H9 (cell line): ENCODE results near the gene TTR. TPM values are rescaled to one million over a fixed set of nuclear protein-coding genes. Genes with fewer than 3 reads are reported as not detected.

ENCODE experiments used
- DNase-seq: peaks from one replicate; pipeline ENCODE4 v3.0.0-alpha.2; 2017
- H2AFZ ChIP-seq: one replicate; pipeline ENCODE4 v1.6.1; 2013; ENCODE audit warnings: mild to moderate bottlenecking, low read length, control low read depth, moderate library complexity
- H2AK5ac ChIP-seq: 2 replicates; pipeline ENCODE4 v1.6.1; 2013; ENCODE audit warnings: low read length, control low read depth, mixed read lengths; ENCODE audit not compliant: insufficient read length
- H2BK120ac ChIP-seq: one replicate; pipeline ENCODE4 v1.6.1; 2013; ENCODE audit warnings: low read depth, mild to moderate bottlenecking, low read length, control low read depth, inconsistent platforms; ENCODE audit not compliant: poor library complexity, severe bottlenecking
- H2BK12ac ChIP-seq: 2 replicates; pipeline ENCODE4 v1.6.1; 2013; ENCODE audit warnings: low read length, control low read depth, mixed read lengths, low read depth; ENCODE audit not compliant: insufficient read length
- H2BK15ac ChIP-seq: 2 replicates; pipeline ENCODE4 v1.6.1; 2013; ENCODE audit warnings: low read depth, low read length, control low read depth
- H2BK20ac ChIP-seq: one replicate; pipeline ENCODE4 v1.6.1; 2013; ENCODE audit warnings: low read depth, mild to moderate bottlenecking, low read length, control low read depth, inconsistent platforms; ENCODE audit not compliant: poor library complexity, severe bottlenecking
- H2BK5ac ChIP-seq: 2 replicates; pipeline ENCODE4 v1.6.1; 2013; ENCODE audit warnings: low read length, control low read depth, mixed read lengths; ENCODE audit not compliant: insufficient read length
- H3K14ac ChIP-seq: 2 replicates; pipeline ENCODE4 v1.6.1; 2013; ENCODE audit warnings: low read length, control low read depth; ENCODE audit not compliant: insufficient read depth
- H3K18ac ChIP-seq: 2 replicates; pipeline ENCODE4 v1.6.1; 2013; ENCODE audit warnings: low read depth, mild to moderate bottlenecking, mixed read lengths, low read length, control low read depth; ENCODE audit not compliant: insufficient read length
- H3K23ac ChIP-seq: 2 replicates; pipeline ENCODE4 v1.6.1; 2013; ENCODE audit warnings: low read length, control low read depth, mixed read lengths, low read depth; ENCODE audit not compliant: insufficient read length
- H3K23me2 ChIP-seq: 2 replicates; pipeline ENCODE4 v1.6.1; 2013; ENCODE audit warnings: low read depth, mild to moderate bottlenecking, mixed read lengths, low read length, control low read depth; ENCODE audit not compliant: insufficient read length, poor library complexity, severe bottlenecking
- H3K27ac ChIP-seq: 2 replicates; pipeline ENCODE4 v1.5.1; 2013; ENCODE audit warnings: low read length, control low read depth, mixed read lengths, low read depth; ENCODE audit not compliant: insufficient read length
- H3K27me3 ChIP-seq: 2 replicates; pipeline ENCODE4 v1.6.1; 2013; ENCODE audit warnings: low read length, control low read depth, inconsistent platforms; ENCODE audit not compliant: insufficient read depth
- H3K4ac ChIP-seq: 2 replicates; pipeline ENCODE4 v1.6.1; 2013; ENCODE audit warnings: low read depth, mild to moderate bottlenecking, control low read depth, inconsistent platforms, low read length, moderate library complexity
- H3K4me1 ChIP-seq: 2 replicates; pipeline ENCODE4 v1.6.1; 2013; ENCODE audit warnings: low read length, control low read depth, inconsistent platforms; ENCODE audit not compliant: insufficient read depth
- H3K4me2 ChIP-seq: 2 replicates; pipeline ENCODE4 v1.6.1; 2013; ENCODE audit warnings: low read length, control low read depth, mixed read lengths; ENCODE audit not compliant: insufficient read length, insufficient read depth
- H3K56ac ChIP-seq: 2 replicates; pipeline ENCODE4 v1.6.1; 2013; ENCODE audit warnings: low read depth, mild to moderate bottlenecking, mixed read lengths, low read length, control low read depth; ENCODE audit not compliant: insufficient read length
- H3K79me1 ChIP-seq: 2 replicates; pipeline ENCODE4 v1.6.1; 2013; ENCODE audit warnings: low read depth, mild to moderate bottlenecking, moderate library complexity, low read length, control low read depth, inconsistent platforms; ENCODE audit not compliant: insufficient read depth, poor library complexity, severe bottlenecking
- H3K79me2 ChIP-seq: 2 replicates; pipeline ENCODE4 v1.6.1; 2013; ENCODE audit warnings: low read length, control low read depth, inconsistent platforms; ENCODE audit not compliant: insufficient read depth
- H3K9ac ChIP-seq: 2 replicates; pipeline ENCODE4 v1.6.1; 2013; ENCODE audit warnings: low read length, control low read depth, mixed read lengths; ENCODE audit not compliant: insufficient read length; ENCODE audit errors: extremely low read depth
- H3K9me3 ChIP-seq: one replicate; pipeline ENCODE4 v1.6.1; 2013; ENCODE audit warnings: low read depth, low read length, inconsistent platforms; ENCODE audit not compliant: control insufficient read depth
- H3T11ph ChIP-seq: one replicate; pipeline ENCODE4 v1.6.1; 2013; ENCODE audit warnings: mild to moderate bottlenecking, low read length, control low read depth, inconsistent platforms
- H4K20me1 ChIP-seq: one replicate; pipeline ENCODE4 v1.6.1; 2013; ENCODE audit not compliant: control insufficient read depth, insufficient read length, insufficient read depth
- H4K5ac ChIP-seq: 2 replicates; pipeline ENCODE4 v1.6.1; 2013; ENCODE audit warnings: low read depth, mild to moderate bottlenecking, mixed read lengths, low read length, control low read depth; ENCODE audit not compliant: insufficient read length
- H4K8ac ChIP-seq: replicated peaks from 2 replicates; pipeline ENCODE4 v1.6.1; 2013; ENCODE audit warnings: low read length, control low read depth, mixed read lengths, low read depth; ENCODE audit not compliant: insufficient read length
- H4K91ac ChIP-seq: 2 replicates; pipeline ENCODE4 v1.6.1; 2013; ENCODE audit warnings: low read depth, mild to moderate bottlenecking, moderate library complexity, mixed read lengths, low read length, control low read depth; ENCODE audit not compliant: insufficient read length
- H3K27ac Mint-ChIP-seq, 3 experiments: 2 replicates in 2 of 3; 3 replicates in 1 of 3; pipeline ENCODE4 v1.8.0; 2020 to 2021; ENCODE audit warnings: mixed read lengths in 3 of 3, mild to moderate bottlenecking in 1 of 3, moderate library complexity in 1 of 3
- H3K27me3 Mint-ChIP-seq: 2 replicates; pipeline ENCODE4 v1.8.0; 2021; ENCODE audit warnings: low read depth, mild to moderate bottlenecking, moderate library complexity, mixed read lengths
- H3K36me3 Mint-ChIP-seq, 3 experiments: 2 replicates in 2 of 3; 3 replicates in 1 of 3; pipeline ENCODE4 v1.8.0; 2020 to 2021; ENCODE audit warnings: low read depth in 3 of 3, mixed read lengths in 3 of 3; ENCODE audit not compliant: insufficient read depth in 1 of 3
- H3K4me1 Mint-ChIP-seq, 2 experiments: 2 replicates each; pipeline ENCODE4 v1.8.0; 2020; ENCODE audit warnings: mixed read lengths in 2 of 2
- H3K4me3 Mint-ChIP-seq, 2 experiments: 2 replicates in 1 of 2; 3 replicates in 1 of 2; pipeline ENCODE4 v1.8.0; 2020 to 2021; ENCODE audit warnings: mild to moderate bottlenecking in 2 of 2, mixed read lengths in 2 of 2, moderate library complexity in 1 of 2
- H3K9me3 Mint-ChIP-seq, 2 experiments: 2 replicates in 1 of 2; 3 replicates in 1 of 2; pipeline ENCODE4 v1.8.0; 2020; ENCODE audit warnings: mild to moderate bottlenecking in 2 of 2, mixed read lengths in 2 of 2, moderate library complexity in 1 of 2
- CTCF ChIP-seq: fragments of 200-600 bp; sonication (generic); conservative IDR thresholded peaks from 3 replicates; pipeline ENCODE4 v1.8.0; 2021; ENCODE audit warnings: antibody characterized with exemption, mild to moderate bottlenecking
- WGBS: extraction: QIAGEN DNeasy Blood & Tissue Kit; methylation state at CpG from one replicate; pipeline ENCODE4 v1.1.7; 2013; ENCODE audit warnings: missing lambda C conversion rate, low lambda C conversion rate, mixed read lengths; ENCODE audit not compliant: insufficient read length; ENCODE audit errors: extremely low coverage; 5-methylcytosine and 5-hydroxymethylcytosine counted together
- total RNA-seq: library from RNA; stranded (reverse); gene quantifications from 2 replicates; pipeline ENCODE4 v1.2.1, GENCODE V29; 2021

The TTR gene
- total RNA-seq, 1 experiment from 2014 or later: not detected

DNA sequence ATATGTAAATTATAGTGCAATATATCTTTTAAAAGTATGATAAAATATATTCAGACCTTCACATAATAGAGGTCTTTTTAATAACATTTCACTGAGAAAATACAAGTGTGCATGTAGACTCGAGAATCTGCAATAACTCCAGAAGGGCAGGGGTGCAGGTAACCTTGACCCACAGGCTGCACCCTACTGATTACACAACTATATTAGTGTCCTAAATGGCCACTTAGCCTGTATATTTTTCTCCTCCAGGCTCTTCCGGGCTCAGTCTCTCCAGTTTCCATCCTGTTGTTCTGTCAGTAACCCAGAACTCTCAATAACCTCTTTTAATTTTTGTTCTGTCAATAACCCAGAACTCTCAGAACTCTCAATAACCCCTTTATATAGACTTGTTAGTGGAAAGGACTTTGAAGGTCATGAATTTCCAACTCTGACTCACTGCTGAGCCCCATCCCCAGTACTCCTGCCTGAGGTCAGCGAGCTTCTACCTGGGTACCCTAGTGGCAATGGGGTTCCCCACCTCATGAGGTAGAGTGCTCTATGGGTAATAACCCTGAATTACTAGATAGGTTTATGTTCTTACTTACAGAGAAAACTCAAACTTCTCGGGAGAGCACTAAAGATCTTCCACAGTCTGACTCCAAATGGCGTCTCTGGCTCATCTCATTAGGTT is 8.4 kb upstream of the TTR start:
- no CpG with 5 or more reads among the region's 5 CpGs for WGBS
- H4K5ac ChIP-seq: no peak overlapping the region
- H3K79me2 ChIP-seq: no peaks in the 10 kb centered on the region
- H3K23me2 ChIP-seq: no peaks in the 10 kb centered on the region
- Mint-ChIP-seq H3K27ac (no peak overlapping the region), H3K36me3 (no peaks in the 10 kb centered on the region), H3K4me3 (no peak overlapping the region), H3K4me1 (peaks cover 0 to 2% of the 10 kb centered on the region in 2 experiments; a peak in 1 of 4 replicates), H3K9me3 (no peaks in the 10 kb centered on the region), H3K27me3 (no peaks in the 10 kb centered on the region)
- no peak for DNase-seq
- no peak overlapping the region for H2BK15ac ChIP-seq
- no peaks in the 10 kb centered on the region for H3K27me3 ChIP-seq
- no peaks in the 10 kb centered on the region for H3K4me1 ChIP-seq
- no peak overlapping the region for H3T11ph ChIP-seq
- H3K79me1 ChIP-seq: no peaks in the 10 kb centered on the region
- no peak overlapping the region for H2AK5ac ChIP-seq
- H2BK12ac ChIP-seq: no peak overlapping the region
- H2BK120ac ChIP-seq: no peak overlapping the region
- H3K18ac ChIP-seq: no peak overlapping the region
- no peak overlapping the region for H3K23ac ChIP-seq
- H3K9ac ChIP-seq: no peak overlapping the region
- H2AFZ ChIP-seq: no peak overlapping the region
- no peak overlapping the region for H4K91ac ChIP-seq
- no peak overlapping the region for H3K14ac ChIP-seq
- H3K4me2 ChIP-seq: no peak overlapping the region
- no peak overlapping the region for H3K4ac ChIP-seq
- H3K56ac ChIP-seq: no peak overlapping the region
- no peak overlapping the region for H3K27ac ChIP-seq
- no peaks in the 10 kb centered on the region for H3K9me3 ChIP-seq
- H4K8ac ChIP-seq: no peak overlapping the region
- no peaks in the 10 kb centered on the region for H4K20me1 ChIP-seq
- no peak overlapping the region for H2BK20ac ChIP-seq
- no peak for TF ChIP-seq CTCF
- no peak overlapping the region for H2BK5ac ChIP-seq
